Measurements from ENCODE around the gene RTBDN. TPM values are rescaled to one million over a fixed set of nuclear protein-coding genes. Genes with fewer than 3 reads are reported as not detected.
"Not testable (repeated sequence)": the region's sequence is repeated elsewhere in the genome, so short reads cannot be mapped to it uniquely, and the experiment has no call there.

RTBDN gene
- total and polyA plus RNA-seq, 2 donors from 2014 or later, result not detected

DNA sequence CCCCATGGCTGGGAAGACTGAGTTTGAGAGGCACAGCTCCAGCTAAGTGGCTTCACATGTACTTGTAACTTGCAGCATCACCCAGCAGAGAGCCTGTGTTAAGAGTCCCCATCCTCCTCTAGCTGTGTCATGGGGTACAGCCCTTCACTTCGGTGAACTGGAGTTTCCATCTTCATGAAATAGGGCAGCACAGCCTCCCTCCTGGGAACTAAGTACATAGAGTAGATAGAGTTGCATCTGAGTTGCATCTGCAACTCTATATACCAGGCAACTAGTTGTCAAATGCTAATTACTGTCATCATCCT is 34.0 kb downstream of the RTBDN start:
- no peak overlapping the region for H3K27ac ChIP-seq (ENCODE audit: low read depth in 2 of 2, low read length in 2 of 2)
- no peak for DNase-seq
- H3K9ac ChIP-seq (ENCODE audit: low read length in 3 of 3), result peak overlapping the region in 2 of 3 donors; percentile 91 to 98
- H3K9me3 ChIP-seq (ENCODE audit: control insufficient read depth in 2 of 3, insufficient read depth in 1 of 3, low read length in 3 of 3), result no peaks in the 10 kb centered on the region
- peak overlapping the region; percentile 78 to 93 (median 90) for H3K4me3 ChIP-seq (ENCODE audit: low read length in 3 of 3)
- intact Hi-C loops (cut with DNase I), result no loop called here
- TF ChIP-seq, protein P1, sequence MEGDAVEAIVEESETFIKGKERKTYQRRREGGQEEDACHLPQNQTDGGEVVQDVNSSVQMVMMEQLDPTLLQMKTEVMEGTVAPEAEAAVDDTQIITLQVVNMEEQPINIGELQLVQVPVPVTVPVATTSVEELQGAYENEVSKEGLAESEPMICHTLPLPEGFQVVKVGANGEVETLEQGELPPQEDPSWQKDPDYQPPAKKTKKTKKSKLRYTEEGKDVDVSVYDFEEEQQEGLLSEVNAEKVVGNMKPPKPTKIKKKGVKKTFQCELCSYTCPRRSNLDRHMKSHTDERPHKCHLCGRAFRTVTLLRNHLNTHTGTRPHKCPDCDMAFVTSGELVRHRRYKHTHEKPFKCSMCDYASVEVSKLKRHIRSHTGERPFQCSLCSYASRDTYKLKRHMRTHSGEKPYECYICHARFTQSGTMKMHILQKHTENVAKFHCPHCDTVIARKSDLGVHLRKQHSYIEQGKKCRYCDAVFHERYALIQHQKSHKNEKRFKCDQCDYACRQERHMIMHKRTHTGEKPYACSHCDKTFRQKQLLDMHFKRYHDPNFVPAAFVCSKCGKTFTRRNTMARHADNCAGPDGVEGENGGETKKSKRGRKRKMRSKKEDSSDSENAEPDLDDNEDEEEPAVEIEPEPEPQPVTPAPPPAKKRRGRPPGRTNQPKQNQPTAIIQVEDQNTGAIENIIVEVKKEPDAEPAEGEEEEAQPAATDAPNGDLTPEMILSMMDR (IDR thresholded peaks at IDR 0.05; ENCODE audit: borderline replicate concordance, extremely low read depth, insufficient read depth), result no peak
- H3K4me1 ChIP-seq (ENCODE audit: control insufficient read depth in 2 of 3, insufficient read depth in 2 of 3, low read depth in 1 of 3, low read length in 3 of 3), result peaks cover 0 to 23% (median 10%) of the 10 kb centered on the region in 3 donors
- peaks cover 0 to 10% (median 2%) of the 10 kb centered on the region in 3 donors for H3K36me3 ChIP-seq (ENCODE audit: control insufficient read depth in 2 of 3, insufficient read depth in 3 of 3, low read length in 3 of 3)
- FAIRE-seq, result no peak
- H3K27me3 ChIP-seq (ENCODE audit: control insufficient read depth, insufficient read depth, low read length), result no peaks in the 10 kb centered on the region

DNA sequence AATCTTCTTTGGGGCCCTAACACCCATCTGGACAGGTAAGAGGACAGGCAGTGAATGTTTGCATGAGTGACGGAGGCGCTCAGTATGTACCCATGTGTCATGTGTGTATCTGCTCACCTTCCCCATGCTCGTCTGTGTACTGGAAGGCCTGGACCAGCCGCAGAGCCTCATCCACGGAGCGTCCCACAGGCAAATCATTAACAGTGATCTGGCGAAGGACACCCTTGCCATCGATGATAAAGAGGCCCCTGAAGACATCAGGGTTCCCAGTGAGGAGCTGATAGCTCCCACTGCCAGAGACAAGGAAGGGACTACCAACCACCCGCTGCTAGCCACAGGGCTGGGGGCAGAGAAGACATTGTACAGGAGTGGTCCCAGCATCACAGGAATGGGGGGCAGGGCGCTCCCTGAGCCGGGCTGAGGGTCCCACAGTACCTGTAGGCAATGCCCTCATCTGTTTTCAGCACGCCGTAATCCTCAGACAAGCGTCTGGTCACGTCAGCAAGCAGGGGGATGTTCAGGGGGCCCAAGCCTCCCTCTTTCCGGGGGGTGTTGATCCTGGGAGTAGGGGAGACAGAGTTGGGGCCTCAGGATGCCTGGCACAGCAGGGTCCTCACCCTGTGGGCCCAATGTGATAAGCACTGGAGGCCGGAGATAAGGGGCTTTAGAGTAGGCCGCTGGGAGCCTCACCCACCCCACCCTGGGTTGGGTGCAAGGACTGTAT is 34.5 kb downstream of the RTBDN start:
- DNase-seq, result no peak
- H3K27ac ChIP-seq (ENCODE audit: low read depth in 2 of 2, low read length in 2 of 2), result no peak overlapping the region
- no peak for FAIRE-seq
- H3K36me3 ChIP-seq (ENCODE audit: control insufficient read depth in 2 of 3, insufficient read depth in 3 of 3, low read length in 3 of 3), result peaks cover 0 to 10% (median 2%) of the 10 kb centered on the region in 3 donors
- no peaks in the 10 kb centered on the region for H3K9me3 ChIP-seq (ENCODE audit: control insufficient read depth in 2 of 3, insufficient read depth in 1 of 3, low read length in 3 of 3)
- H3K27me3 ChIP-seq (ENCODE audit: control insufficient read depth, insufficient read depth, low read length), result no peaks in the 10 kb centered on the region
- peaks cover 0 to 23% (median 10%) of the 10 kb centered on the region in 3 donors for H3K4me1 ChIP-seq (ENCODE audit: control insufficient read depth in 2 of 3, insufficient read depth in 2 of 3, low read depth in 1 of 3, low read length in 3 of 3)
- peak overlapping the region in 1 of 3 donors; percentile 93 for H3K4me3 ChIP-seq (ENCODE audit: low read length in 3 of 3)
- TF ChIP-seq, protein P1 (IDR thresholded peaks at IDR 0.05; ENCODE audit: borderline replicate concordance, extremely low read depth, insufficient read depth), result no peak
- H3K9ac ChIP-seq (ENCODE audit: low read length in 3 of 3), result peak overlapping the region in 1 of 3 donors; percentile 91
- intact Hi-C loops (cut with DNase I), result loop anchor here (10.0 kb wide), 1 partner anchor 125 kb away; no protein-coding TSS in a partner anchor

DNA sequence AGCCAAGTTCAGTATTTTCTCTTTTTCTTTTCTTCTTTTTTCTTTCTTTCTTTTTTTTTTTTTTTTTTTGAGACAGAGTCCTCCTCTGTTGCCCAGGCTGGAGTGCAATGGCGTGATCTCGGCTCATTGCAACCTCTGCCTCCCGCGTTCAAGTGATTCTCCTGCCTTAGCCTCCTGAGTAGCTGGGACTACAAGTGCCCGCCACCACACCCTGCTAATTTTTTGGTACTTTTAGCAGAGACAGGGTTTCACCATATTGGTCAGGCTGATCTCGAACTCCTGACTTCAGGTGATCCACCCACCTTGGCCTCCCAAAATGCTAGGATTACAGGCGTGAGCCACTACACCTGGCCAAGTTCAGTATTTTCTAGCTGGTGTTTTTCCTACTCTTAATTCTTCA is 36.8 kb downstream of the RTBDN start:
- not testable (repeated sequence) for H3K27me3 ChIP-seq (ENCODE audit: control insufficient read depth, insufficient read depth, low read length); DNase-seq; H3K9me3 ChIP-seq (ENCODE audit: control insufficient read depth in 2 of 3, insufficient read depth in 1 of 3, low read length in 3 of 3); H3K27ac ChIP-seq (ENCODE audit: low read depth in 2 of 2, low read length in 2 of 2); FAIRE-seq; H3K4me3 ChIP-seq (ENCODE audit: low read length in 3 of 3); H3K9ac ChIP-seq (ENCODE audit: low read length in 3 of 3)
- Histone ChIP-seq H3K36me3 (ENCODE audit: control insufficient read depth in 2 of 3, insufficient read depth in 3 of 3, low read length in 3 of 3) (peaks cover 0 to 10% (median 2%) of the 10 kb centered on the region in 3 donors), H3K4me1 (ENCODE audit: control insufficient read depth in 2 of 3, insufficient read depth in 2 of 3, low read depth in 1 of 3, low read length in 3 of 3) (peaks cover 0 to 23% (median 10%) of the 10 kb centered on the region in 3 donors)
- intact Hi-C loops (cut with DNase I), result loop anchor here (10.0 kb wide), 1 partner anchor 123 kb away; no protein-coding TSS in a partner anchor

DNA sequence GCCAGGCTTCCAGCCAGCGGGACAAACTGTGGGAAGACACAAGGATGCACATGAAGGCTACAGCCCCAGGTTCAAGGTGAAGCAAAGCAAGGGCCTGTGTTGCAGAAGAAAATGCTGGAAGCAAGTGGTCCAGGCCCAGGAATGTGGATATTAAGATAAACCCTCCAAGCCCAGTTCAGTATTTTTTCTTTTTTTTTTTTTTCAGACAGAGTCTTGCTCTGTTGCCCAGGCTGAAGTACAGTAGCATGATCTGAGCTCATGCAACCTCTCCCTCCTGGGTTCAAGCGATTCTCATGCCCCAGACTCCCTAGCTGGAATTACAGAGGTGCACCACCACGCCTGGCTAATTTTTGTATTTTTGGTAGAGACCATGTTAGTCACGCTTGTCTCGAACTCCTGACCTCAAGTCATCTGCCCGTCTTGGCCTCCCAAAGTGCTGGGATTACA is 37.2 kb downstream of the RTBDN start:
- Histone ChIP-seq H3K27me3 (ENCODE audit: control insufficient read depth, insufficient read depth, low read length) (no peaks in the 10 kb centered on the region), H3K4me3 (ENCODE audit: low read length in 3 of 3) (no peak overlapping the region), H3K9ac (ENCODE audit: low read length in 3 of 3) (no peak overlapping the region), H3K36me3 (ENCODE audit: control insufficient read depth in 2 of 3, insufficient read depth in 3 of 3, low read length in 3 of 3) (peaks cover 0 to 10% (median 2%) of the 10 kb centered on the region in 3 donors), H3K9me3 (ENCODE audit: control insufficient read depth in 2 of 3, insufficient read depth in 1 of 3, low read length in 3 of 3) (no peaks in the 10 kb centered on the region), H3K4me1 (ENCODE audit: control insufficient read depth in 2 of 3, insufficient read depth in 2 of 3, low read depth in 1 of 3, low read length in 3 of 3) (peaks cover 0 to 20% (median 5%) of the 10 kb centered on the region in 3 donors), H3K27ac (ENCODE audit: low read depth in 2 of 2, low read length in 2 of 2) (no peak overlapping the region)
- no peak for DNase-seq
- intact Hi-C loops (cut with DNase I), result loop anchor here (10.0 kb wide), 1 partner anchor 122 kb away; no protein-coding TSS in a partner anchor
- TF ChIP-seq, protein P1 (IDR thresholded peaks at IDR 0.05; ENCODE audit: borderline replicate concordance, extremely low read depth, insufficient read depth), result no peak
- no peak for FAIRE-seq

Measured in kidney (tissue), 14 donors.